Activated naive CD8-positive, alpha-beta T cell treated with anti-CD3 and anti-CD28 coated beads, Interleukin-2, amount 50 U/mL, for 24 hours (primary cell): ENCODE measurements around the gene F12.

Source experiments
- ATAC-seq: fragments of 150-1000 bp; cut with Tn5 transposase; one replicate; pipeline ENCODE4 v1.10.0; 2021
- DNase-seq: peaks from one replicate; pipeline ENCODE4 v3.0.0; 2021
- H3K27ac Mint-ChIP-seq: one replicate; pipeline ENCODE4 v1.8.0; 2021; ENCODE audit warnings: mild to moderate bottlenecking, mixed read lengths
- H3K27me3 Mint-ChIP-seq: one replicate; pipeline ENCODE4 v1.8.0; 2021; ENCODE audit warnings: mixed read lengths
- H3K36me3 Mint-ChIP-seq: one replicate; pipeline ENCODE4 v1.8.0; 2021; ENCODE audit warnings: low read depth, mixed read lengths
- H3K4me1 Mint-ChIP-seq: one replicate; pipeline ENCODE4 v1.8.0; 2021; ENCODE audit warnings: mixed read lengths
- H3K4me3 Mint-ChIP-seq: one replicate; pipeline ENCODE4 v1.8.0; 2021; ENCODE audit warnings: mild to moderate bottlenecking, moderate library complexity, mixed read lengths
- H3K9me3 Mint-ChIP-seq: one replicate; pipeline ENCODE4 v1.8.0; 2021; ENCODE audit warnings: mixed read lengths

The F12 gene

GRCh38 chr5:177449140-177450061, 40.0 kb upstream of the F12 start:
- ATAC-seq (no peak), DNase-seq (no peak)
- peaks cover 54% of the 10 kb centered on the region for H3K4me1 Mint-ChIP-seq
- no peak overlapping the region for H3K27ac Mint-ChIP-seq
- H3K9me3 Mint-ChIP-seq, result no peaks in the 10 kb centered on the region
- peak overlapping the region; percentile 73 for H3K4me3 Mint-ChIP-seq
- no peaks in the 10 kb centered on the region for H3K27me3 Mint-ChIP-seq
- no peaks in the 10 kb centered on the region for H3K36me3 Mint-ChIP-seq

- no peak for ATAC-seq
- H3K4me3 Mint-ChIP-seq, result peak overlapping the region; percentile 73
- peak overlapping the region; percentile 75 for H3K27ac Mint-ChIP-seq
- DNase-seq, result no peak
- peaks cover 58% of the 10 kb centered on the region for H3K4me1 Mint-ChIP-seq
- H3K27me3 Mint-ChIP-seq, result no peaks in the 10 kb centered on the region
- H3K9me3 Mint-ChIP-seq, result no peaks in the 10 kb centered on the region
- peaks cover 2% of the 10 kb centered on the region for H3K36me3 Mint-ChIP-seq
Measured at GRCh38 chr5:177448244-177448950, 39.0 kb upstream of the F12 start.

- H3K4me1 Mint-ChIP-seq, result peaks cover 56% of the 10 kb centered on the region
- H3K9me3 Mint-ChIP-seq, result no peaks in the 10 kb centered on the region
- peak; percentile 6 for ATAC-seq
- H3K4me3 Mint-ChIP-seq, result peak overlapping the region; percentile 73
- DNase-seq, result peak; percentile 53
- H3K27me3 Mint-ChIP-seq, result no peaks in the 10 kb centered on the region
- peaks cover 2% of the 10 kb centered on the region for H3K36me3 Mint-ChIP-seq
- peak overlapping the region; percentile 75 for H3K27ac Mint-ChIP-seq
Measured at GRCh38 chr5:177447611-177448243, 38.4 kb upstream of the F12 start.

GRCh38 chr5:177447066-177447610, 37.8 kb upstream of the F12 start:
- peak; percentile 73 for DNase-seq
- Mint-ChIP-seq H3K36me3 (peaks cover 4% of the 10 kb centered on the region), H3K9me3 (no peaks in the 10 kb centered on the region), H3K4me1 (peaks cover 54% of the 10 kb centered on the region), H3K4me3 (peak overlapping the region; percentile 73), H3K27ac (no peak overlapping the region), H3K27me3 (no peaks in the 10 kb centered on the region)
- ATAC-seq, result peak; percentile 8

GRCh38 chr5:177446200-177447065, 37.1 kb upstream of the F12 start, which contains the start of gene PRR7:
PRR7 (plus strand) TSS chr5:177446814; CDS start chr5:177455068, 8,254 bp downstream.
- Mint-ChIP-seq H3K9me3 (no peaks in the 10 kb centered on the region), H3K27me3 (no peaks in the 10 kb centered on the region), H3K36me3 (peaks cover 5% of the 10 kb centered on the region), H3K27ac (peak within 1 kb of the TSS; percentile 79), H3K4me3 (peak within 1 kb of the TSS; percentile 73), H3K4me1 (peaks cover 54% of the 10 kb centered on the region)
- peak; percentile 51 for ATAC-seq
- DNase-seq, result peak; percentile 80

GRCh38 chr5:177445917-177446199, 36.5 kb upstream of the F12 start:
- Mint-ChIP-seq H3K9me3 (no peaks in the 10 kb centered on the region), H3K36me3 (peaks cover 7% of the 10 kb centered on the region), H3K4me3 (peak overlapping the region; percentile 71), H3K4me1 (peaks cover 54% of the 10 kb centered on the region), H3K27me3 (no peaks in the 10 kb centered on the region), H3K27ac (peak overlapping the region; percentile 79)
- ATAC-seq, result no peak
- no peak for DNase-seq

GRCh38 chr5:177445052-177445916, 35.9 kb upstream of the F12 start:
- DNase-seq (no peak), ATAC-seq (no peak)
- Mint-ChIP-seq H3K4me1 (peaks cover 59% of the 10 kb centered on the region), H3K36me3 (peaks cover 9% of the 10 kb centered on the region), H3K27ac (peak overlapping the region; percentile 79), H3K27me3 (no peaks in the 10 kb centered on the region), H3K9me3 (no peaks in the 10 kb centered on the region), H3K4me3 (peak overlapping the region; percentile 71)

GRCh38 chr5:177444106-177445051, 35.0 kb upstream of the F12 start:
- ATAC-seq, result no peak
- H3K27ac Mint-ChIP-seq, result peak overlapping the region; percentile 49
- H3K9me3 Mint-ChIP-seq, result no peaks in the 10 kb centered on the region
- peak overlapping the region; percentile 71 for H3K4me3 Mint-ChIP-seq
- DNase-seq, result no peak
- peaks cover 16% of the 10 kb centered on the region for H3K36me3 Mint-ChIP-seq
- peaks cover 68% of the 10 kb centered on the region for H3K4me1 Mint-ChIP-seq
- no peaks in the 10 kb centered on the region for H3K27me3 Mint-ChIP-seq

GRCh38 chr5:177443144-177443983, 34.0 kb upstream of the F12 start:
- ATAC-seq, result no peak
- Mint-ChIP-seq H3K27me3 (no peaks in the 10 kb centered on the region), H3K36me3 (peaks cover 20% of the 10 kb centered on the region), H3K4me1 (peaks cover 66% of the 10 kb centered on the region), H3K4me3 (no peak overlapping the region), H3K9me3 (no peaks in the 10 kb centered on the region), H3K27ac (peak overlapping the region; percentile 18)
- no peak for DNase-seq

GRCh38 chr5:177442066-177442826, 32.9 kb upstream of the F12 start:
- peaks cover 29% of the 10 kb centered on the region for H3K36me3 Mint-ChIP-seq
- ATAC-seq (no peak), DNase-seq (no peak)
- H3K4me1 Mint-ChIP-seq, result peaks cover 65% of the 10 kb centered on the region
- no peaks in the 10 kb centered on the region for H3K27me3 Mint-ChIP-seq
- no peak overlapping the region for H3K4me3 Mint-ChIP-seq
- peak overlapping the region; percentile 69 for H3K27ac Mint-ChIP-seq
- H3K9me3 Mint-ChIP-seq, result no peaks in the 10 kb centered on the region
